ENCODE results near the gene ADCY1.

Gene ADCY1

DNA sequence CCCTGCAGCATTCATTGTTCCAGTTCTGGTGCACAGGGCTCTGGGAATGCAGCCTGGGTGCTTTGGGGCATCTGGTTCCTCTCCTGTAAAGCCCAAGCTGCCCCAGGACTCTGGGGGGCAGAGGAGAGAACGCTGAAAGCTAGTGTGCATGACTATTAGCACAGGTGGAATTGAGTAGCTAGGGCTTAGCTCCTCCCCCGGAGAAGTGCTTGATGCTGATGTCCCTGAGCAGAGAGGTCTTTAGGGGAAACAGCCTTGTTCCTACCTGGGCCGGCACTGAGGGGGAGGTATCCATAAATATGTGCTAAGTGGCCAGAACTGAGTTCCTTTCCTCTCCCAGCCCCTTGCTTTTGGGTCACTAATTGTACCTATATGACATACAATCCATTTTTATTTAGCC is 3.9 kb downstream of the ADCY1 start:
- DNase-seq: no peak

DNA sequence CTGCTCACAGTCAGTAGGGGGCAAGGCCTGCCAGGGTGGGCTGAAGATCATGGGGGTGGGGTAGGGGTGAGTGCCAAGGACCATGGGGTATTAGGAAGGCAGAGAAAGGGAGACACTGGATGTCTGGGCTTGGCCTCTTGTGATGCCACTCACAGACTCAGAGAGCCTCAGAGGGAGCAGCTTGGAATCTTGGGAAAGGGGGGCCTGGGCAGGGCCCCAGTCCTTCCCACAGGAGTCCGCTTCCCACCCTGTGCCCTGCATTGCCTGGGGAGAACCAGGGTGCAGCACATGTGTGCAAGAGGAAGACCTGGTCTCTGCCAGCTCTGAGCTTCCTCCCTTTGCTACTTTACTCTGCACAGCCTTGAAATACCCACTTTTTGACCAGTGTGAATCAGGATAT is 4.3 kb downstream of the ADCY1 start:
- no peak for DNase-seq

DNA sequence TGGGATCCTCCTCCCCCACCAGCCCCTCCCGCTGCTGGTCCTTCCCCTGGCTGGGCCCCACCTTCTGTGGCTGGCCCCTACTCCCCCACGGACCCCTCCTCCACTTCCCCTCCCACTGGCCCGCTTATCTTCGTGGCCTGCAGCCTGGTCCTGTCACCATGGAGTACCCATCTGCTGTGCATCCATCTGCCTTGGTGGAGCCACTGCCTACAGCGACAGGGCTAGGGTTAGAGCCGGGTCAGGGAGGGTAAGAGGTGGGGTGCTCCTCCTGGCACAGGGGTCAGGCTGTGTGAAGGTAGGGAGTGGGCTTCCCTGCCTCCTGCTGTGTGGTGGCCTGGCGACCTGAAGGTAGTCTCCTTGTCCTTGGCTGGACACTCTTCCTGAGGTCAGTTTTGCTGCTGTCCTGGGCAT is 5.2 kb downstream of the ADCY1 start:
- no peak for DNase-seq

- DNase-seq: peak; percentile 91
These were observed 6.1 kb downstream of the ADCY1 start for GRCh38 chr7:45580053-45580872.

DNA sequence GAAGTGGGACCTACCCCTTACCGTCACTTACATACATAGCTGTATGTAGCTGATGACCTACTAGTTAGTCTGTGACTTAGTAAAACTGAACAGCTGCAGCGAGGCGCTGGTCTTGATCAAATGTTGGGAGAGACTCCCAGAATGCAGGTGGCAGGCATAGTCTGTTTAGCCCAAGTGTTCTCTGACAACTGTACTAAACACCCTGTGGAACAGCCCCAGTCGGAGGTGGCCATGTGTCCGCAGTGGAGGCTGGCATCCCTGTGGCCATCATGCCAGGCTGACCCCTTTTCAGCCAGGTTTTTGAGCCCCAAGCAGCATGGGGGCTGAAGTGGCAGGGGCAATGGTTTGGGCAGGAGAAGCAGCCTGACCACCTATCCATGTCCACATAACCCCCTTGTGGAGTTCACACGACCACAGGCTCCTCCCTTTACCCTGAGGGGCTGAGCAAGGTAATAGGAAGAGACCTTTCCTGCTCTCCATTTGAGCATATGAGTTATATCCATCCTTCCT is 7.2 kb downstream of the ADCY1 start:
- no peak for DNase-seq

GRCh38 chr7:45582136-45582749 is 8.1 kb downstream of the ADCY1 start:
- no peak for DNase-seq

GRCh38 chr7:45582868-45583277 is 8.7 kb downstream of the ADCY1 start:
- DNase-seq: no peak

GRCh38 chr7:45583296-45583695 is 9.1 kb downstream of the ADCY1 start:
- no peak for DNase-seq

DNA sequence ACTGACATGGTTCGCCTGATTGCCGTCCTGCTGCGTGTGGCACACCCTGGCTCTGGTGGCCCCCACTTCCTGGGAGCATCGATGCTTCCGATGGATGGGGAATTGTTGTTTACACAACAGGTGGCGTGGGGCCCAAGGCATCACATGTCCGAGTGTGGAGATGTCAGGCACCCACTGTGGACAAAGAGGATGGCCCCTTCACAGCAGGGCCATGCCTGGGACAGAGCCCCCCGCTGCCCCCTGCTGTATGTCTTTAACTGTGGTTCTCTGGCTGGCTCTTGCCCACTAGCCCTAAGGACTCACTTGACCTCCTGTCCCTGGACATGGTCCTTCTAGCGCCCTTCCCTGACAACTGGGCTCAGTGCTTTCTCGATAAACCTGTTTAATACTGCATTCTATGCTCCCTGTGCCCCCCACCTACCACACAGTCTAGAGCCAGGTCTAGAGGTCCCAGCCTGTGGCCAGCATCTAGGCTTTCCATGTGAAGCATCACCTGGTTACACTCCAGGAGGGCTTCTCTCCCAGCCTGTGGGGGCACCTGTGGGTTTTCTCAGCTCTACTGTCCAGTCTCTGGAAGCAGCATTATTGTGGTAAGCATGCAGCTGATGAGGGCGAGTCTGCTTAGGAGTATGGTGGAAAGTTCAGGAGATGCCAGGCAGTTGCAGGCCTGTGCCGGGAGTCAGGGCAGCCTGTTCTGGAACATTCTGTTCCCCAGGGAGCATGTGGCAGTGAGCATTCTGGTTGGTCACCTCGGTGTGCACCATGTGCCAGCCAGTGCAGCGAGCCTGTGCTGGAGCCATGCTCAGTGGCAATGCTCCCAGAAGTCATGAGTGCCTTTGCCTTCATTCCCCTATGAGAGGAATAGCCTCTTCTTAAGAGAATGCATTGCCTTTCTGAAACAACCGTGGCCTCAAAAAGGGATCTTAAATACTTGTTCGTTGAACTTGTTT is 10.4 kb downstream of the ADCY1 start:
- no peak for DNase-seq

GRCh38 chr7:45585628-45586027 is 11.5 kb downstream of the ADCY1 start:
- DNase-seq: no peak

- DNase-seq: no peak
These were observed 12.7 kb downstream of the ADCY1 start for GRCh38 chr7:45586542-45587520.

DNA sequence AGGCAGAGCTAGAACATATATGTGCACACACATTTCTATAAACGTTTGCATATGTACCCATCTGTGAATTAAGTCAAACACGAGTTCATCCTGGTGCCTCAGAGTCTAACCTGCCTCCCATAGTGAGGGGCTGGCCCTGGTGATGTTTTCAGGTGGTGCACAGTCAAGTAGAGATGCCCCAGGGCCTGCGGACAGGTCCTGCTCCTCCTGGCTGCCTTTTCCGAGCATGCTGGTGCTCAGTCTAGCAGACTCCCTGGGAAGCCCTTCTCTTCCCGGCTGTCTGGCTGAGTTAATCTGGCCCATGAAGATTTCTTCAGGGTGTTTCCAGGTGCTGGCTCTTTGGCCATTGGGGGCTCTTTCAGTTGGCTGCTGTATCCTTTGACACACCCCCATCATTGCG is 14.3 kb downstream of the ADCY1 start:
- no peak for DNase-seq

DNA sequence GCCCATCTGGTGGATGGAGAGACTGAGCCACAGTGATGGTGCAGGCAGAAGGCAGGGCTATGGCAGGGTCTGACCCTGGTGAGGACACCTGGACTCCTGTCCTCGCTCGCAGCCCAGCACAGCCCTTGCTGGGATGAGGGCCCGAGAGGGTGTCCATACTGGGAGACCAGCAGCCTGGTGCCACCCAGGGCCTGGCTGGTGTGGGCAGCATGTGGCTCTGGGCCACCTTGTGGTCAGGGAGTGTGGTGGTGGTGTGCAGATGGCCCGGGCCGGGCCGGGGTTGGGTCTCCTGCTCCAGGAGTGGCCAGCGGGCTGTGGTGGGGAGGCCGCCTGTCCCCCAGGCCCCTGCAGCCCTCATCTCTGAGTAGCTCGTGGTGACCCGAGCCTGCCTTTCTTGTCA is 14.9 kb downstream of the ADCY1 start:
- no peak for DNase-seq

DNA sequence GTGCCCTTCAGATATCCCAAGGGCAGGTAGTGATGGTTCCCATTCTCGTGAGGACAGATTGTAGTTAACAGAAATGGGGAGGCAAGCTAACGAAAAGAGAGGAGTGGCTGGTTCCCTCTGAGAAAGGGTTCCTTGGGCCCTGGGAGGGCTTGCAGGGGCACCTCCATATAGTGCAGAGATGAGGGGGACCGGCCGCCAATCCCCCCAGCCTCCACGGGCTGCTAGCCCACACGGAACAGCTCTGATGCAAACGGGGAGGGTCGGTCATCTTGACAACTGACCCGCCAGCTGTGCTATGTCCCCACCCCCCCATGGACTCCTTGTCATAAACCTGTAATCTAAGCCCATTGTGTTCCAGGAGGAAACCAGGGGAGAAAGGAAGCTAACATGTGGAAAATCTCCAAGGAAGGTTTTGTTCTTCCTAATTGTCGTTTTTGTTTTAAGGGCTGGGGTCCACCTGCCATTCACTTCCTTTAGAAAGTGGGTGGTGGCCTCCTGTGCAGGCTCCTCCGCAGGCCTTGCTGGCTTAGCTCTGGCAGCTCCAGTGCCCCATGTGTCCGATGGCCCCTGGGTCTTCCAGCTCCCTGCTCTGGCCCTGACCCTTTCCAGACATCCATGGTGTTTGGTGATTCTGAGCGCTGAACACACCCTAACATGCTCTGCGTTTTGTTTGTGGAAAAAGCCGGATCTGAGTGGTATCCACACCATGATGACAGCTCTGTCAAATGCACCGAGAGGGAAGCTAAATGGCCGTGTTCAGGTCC is 15.9 kb downstream of the ADCY1 start:
- no peak for DNase-seq

DNA sequence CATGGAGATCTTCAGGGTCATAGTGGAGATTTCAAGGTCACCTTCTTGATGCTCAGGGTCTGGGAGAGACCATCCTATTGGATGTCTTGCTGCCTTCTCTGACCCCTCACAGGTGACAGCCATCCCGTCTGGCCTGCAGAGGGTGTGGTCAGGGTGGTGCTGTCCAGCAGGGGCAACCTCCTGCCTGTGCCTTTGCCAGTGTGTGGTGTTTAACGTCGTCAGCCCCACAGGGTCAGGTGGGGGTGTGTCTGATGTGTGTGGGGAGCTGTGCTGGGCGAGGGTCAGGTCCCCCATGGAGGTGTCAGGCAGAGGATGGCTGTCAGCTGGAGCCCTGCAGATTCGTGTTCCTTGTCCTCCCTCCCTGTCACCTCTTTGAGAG is 16.5 kb downstream of the ADCY1 start:
- DNase-seq: no peak

DNA sequence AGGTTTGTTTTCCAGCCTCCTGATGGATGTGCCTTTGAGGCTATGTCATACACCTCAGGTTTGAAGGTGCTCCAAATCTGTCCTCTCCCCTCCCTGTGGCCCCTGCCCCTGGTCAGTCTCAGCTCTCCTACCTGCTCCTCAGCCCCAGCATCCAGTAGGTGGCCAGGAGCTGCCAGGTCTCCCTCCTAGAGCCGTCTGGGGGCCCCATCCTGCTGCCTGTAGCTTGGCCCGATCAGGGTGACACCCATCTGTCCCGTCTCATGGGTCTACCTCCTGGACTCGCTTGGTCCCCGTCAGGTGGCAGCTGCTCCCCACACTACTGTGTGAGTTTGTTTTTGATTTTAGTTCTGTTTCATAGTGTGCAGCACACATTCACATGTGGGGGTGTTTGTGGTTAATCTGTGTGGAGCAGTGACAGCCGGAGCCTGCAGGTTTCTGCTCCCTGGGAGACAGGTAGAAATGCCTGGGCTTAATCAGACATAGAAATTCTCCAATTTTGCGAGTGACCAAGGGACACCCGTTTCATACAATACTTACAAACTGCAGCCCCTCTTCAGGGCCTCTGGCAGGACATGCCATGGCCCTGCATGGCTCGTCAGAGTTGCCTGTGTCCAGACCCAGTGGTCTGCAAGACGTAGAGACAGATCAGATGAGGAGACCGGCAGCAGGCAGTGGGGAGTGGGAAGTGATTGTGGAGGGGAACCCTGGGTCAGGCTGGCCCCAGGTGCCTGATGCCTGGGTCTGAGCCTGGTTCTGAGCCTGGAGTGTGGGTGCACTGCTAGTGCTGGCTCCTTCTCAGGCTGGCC is 17.1 kb downstream of the ADCY1 start:
- DNase-seq: no peak

- no peak for DNase-seq
These were observed 18.2 kb downstream of the ADCY1 start for GRCh38 chr7:45592230-45592991.

DNA sequence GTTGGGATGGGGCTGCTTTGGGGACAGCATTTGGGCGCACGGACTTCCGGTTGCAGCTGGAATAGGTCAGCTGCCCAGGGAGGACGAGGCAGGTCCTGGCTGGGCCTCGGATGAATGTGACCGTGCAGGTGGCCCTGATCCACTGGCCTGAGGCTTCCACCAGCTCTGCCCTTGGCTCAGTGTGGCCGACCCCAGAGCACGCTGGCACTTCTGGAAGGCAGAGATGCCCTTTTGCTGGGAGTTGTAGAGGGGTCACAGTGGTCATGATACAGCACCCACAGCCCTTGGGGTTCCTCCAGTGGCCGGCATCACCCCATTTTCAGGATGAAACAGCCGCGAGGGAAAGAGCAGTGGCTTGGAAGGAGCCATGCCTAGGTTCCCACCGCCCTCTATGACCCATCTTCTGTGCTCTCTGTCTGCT is 19.0 kb downstream of the ADCY1 start:
- DNase-seq: no peak

GRCh38 chr7:45593877-45594276 is 19.7 kb downstream of the ADCY1 start:
- DNase-seq: no peak
